Hepatocyte (in vitro differentiated cells): ENCODE data around the gene SLC25A25.

Experiments used
- CTCF ChIP-seq: fragments of 200-600 bp; sonication (generic); IDR thresholded peaks from 2 replicates; pipeline ENCODE4 v1.5.1; 2016; ENCODE audit warnings: antibody characterized with exemption, mild to moderate bottlenecking; ENCODE audit not compliant: poor library complexity
- EZH2 ChIP-seq: fragments of 200-600 bp; sonication (generic); IDR thresholded peaks from 2 replicates; pipeline ENCODE4 v1.6.1; 2016; ENCODE audit warnings: antibody characterized with exemption, mild to moderate bottlenecking, borderline replicate concordance
- EZH2phosphoT487 ChIP-seq: fragments of 200-600 bp; sonication (generic); IDR thresholded peaks from one replicate; pipeline ENCODE4 v1.6.1; 2018; ENCODE audit warnings: antibody characterized with exemption, mild to moderate bottlenecking, low read depth, moderate library complexity; ENCODE audit not compliant: unreplicated experiment, severe bottlenecking

GRCh38 chr9:128106940-128107467 is 39.0 kb downstream of the SLC25A25 start:
- TF ChIP-seq EZH2 (no peak), EZH2phosphoT487 (no peak), CTCF (no peak)
